Lung microvascular endothelial cell (primary cell): Measurements from ENCODE around the gene ZNF727. TPM values are rescaled to one million over a fixed set of nuclear protein-coding genes. Genes with fewer than 3 reads are reported as not detected.
"Not testable (repeated sequence)": the region's sequence is repeated elsewhere in the genome, so short reads cannot be mapped to it uniquely, and the experiment has no call there.

ENCODE experiments used
- DNase-seq, 2 donors: peaks; one replicate each; pipeline versions ENCODE4 v3.0.0 to v3.0.0-alpha.2; 2010; ENCODE audit warnings: low read depth in 2 of 2
- total RNA-seq: library from RNA; depleted of rRNA; stranded (reverse); fragments of >200 nt; gene quantifications from 2 replicates; pipeline ENCODE4 v1.2.1, GENCODE V29; 2014

Gene ZNF727
- total RNA-seq = under 0.01 and 0.60 TPM in 2 replicates

DNA sequence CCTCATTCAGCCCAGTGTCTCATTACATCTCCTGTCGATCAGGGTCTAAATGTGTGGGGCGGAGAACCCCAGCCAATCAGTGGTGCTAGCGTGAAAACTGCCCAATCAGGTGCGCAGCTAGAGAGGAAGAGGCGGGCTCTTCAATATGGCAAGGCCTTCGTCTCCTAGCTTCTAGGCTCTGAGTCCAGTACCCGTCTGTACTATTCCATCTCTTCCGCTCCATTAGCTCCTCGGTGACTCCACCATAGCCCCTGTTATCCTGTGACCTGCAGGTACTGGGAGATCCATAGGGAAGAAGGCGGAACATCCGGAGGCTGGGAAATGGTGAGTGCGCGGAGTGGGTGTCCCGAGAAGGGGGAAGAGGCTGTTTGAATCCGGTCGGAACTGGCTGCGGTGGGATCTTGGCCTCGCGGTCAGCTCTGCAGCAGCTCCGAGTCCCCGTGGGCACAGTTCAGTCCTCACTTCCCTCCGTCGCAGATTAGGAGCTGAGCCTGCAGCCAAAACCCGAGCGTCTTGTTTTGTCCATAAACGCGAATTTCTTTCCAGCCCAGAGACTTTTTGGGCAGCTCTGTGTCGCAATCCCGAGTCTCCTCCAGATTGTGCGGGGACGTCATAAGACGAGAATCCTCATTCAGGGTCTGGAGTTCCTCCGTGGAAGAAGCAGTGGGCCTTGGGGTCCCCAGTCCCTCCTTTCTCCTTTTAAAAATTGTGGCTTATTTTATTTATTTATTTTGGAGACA, at the start of gene ZNF727:
Gene ZNF727 (plus strand): TSS at position 134 of the 740 bp plus-strand sequence. CDS start 188 bp downstream, at position 322.
- no peak for DNase-seq

DNA sequence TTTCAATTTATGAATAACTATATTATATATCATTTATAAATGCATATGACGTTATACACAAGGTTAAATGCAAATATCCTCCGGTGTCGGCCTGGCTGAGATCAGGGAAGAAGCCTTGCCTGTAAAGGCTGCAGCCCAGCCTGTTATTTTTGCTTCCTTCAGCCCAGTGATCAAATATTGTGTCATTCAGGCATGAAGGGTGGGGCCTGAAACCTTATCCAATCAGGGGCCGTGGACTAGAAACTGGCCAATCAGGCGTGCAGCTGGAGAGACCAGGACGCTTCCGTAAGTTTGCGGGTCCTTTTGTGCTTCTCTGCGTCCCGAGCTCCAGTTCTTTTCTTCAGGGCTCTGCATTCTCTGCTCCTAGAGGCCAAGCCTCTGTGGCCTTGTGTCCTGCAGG, 46.7 kb upstream of the ZNF727 start, which contains the start of gene ZNF722:
Gene ZNF722 (plus strand): TSS at position 301 of the 400 bp plus-strand sequence. CDS start 113 bp downstream, outside the sequence.
- DNase-seq = no peak

DNA sequence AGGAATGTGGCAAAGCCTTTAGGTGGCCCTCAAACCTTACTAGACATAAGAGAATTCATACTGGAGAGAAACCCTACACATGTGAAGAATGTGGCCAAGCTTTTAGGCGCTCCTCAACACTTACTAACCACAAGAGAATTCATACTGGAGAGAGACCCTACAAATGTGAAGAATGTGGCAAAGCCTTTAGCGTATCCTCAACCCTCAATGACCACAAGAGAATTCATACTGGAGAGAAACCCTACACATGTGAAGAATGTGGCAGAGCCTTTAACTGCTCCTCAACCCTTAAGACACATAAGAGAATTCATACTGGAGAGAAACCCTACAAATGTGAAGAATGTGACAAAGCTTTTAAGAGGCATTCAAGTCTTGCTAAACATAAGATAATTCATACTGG, 29.7 kb upstream of the ZNF727 start:
- DNase-seq = not testable (repeated sequence)

DNA sequence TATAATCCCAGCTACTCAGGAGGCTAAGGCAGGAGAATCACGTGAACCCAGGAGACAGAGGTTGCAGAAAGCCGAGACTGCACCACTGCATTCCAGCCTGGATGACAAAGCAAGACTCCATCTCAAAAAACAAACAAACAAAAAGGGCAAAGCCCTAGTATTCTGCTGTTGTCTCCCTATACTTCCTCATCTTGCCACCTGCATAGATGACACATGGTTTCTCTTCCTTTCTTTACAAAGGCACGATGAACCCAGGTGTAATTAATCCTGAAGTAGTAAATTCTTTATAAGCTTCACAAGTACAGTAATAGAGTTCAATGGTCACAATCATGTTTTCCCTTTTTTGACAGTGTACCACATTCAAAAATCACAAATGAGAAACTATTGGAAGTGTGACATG, 9.8 kb upstream of the ZNF727 start:
- no peak for DNase-seq

DNA sequence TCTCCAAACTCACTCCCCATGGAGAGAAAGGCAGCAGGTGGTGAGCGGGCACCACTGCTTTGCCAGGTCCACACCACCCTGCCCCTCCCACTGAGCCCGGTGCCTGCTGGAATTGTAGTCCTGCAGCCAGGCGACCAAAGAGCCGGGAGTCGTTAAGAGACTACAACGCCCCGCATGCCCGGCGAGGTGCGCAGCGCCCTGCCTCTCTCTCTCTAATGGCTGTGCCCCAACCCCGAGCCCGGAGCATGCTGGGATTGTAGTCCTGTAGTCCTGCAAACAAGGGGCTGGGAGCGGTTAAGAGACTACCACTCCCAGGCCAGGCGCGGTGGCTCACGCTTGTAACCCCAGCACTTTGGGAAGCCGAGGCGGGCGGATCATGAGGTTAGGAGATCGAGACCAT, 8.1 kb upstream of the ZNF727 start:
- no peak for DNase-seq

DNA sequence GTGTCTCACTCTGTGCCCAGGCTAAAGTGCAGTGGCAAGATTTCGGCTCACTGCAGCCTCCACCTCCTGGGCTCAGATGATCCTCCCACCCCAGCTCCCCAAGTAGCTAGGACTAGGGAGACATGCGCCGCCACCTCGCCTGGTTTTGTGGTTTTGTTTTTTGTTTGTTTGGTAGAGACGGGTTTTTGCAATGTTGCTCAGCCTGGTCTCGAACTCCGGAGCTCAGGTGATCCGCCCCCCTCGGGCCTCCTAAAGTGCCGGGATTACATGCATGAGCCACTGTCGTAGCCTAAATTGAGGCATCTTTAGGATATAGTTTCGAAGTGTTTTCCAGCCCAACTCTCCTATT, 781 bp downstream of the ZNF727 start:
- no peak for DNase-seq

DNA sequence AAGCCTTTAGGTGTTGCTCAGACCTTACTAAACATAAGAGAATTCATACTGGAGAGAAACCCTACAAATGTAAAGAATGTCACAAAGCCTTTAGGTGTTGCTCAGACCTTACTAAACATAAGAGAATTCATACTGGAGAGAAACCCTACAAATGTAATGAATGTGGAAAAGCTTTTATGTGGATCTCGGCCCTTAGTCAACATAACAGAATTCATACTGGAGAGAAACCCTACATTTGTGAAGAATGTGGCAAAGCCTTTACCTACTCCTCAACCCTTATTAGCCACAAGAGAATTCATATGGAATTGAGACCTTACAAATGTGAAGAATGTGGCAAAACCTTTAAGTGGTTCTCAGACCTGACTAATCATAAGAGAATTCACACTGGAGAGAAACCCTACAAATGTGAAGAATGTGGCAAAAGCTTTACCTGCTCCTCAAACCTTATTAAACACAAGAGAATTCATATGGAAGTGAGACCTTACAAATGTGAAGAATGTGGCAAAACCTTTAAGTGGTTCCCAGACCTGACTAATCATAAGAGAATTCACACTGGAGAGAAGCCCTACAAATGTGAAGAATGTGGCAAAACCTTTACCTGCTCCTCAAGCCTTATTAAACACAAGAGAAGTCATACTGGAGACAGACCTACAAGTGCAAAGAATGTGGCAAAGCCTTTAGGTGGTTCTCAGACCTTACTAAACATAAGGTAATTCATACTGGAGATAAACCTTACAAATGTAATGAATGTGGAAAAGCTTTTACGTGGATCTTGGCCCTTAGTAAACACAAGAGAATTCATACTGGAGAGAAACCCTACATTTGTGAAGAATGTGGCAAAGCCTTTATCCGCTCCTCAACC, 32.8 kb downstream of the ZNF727 start:
- not testable (repeated sequence) for DNase-seq

DNA sequence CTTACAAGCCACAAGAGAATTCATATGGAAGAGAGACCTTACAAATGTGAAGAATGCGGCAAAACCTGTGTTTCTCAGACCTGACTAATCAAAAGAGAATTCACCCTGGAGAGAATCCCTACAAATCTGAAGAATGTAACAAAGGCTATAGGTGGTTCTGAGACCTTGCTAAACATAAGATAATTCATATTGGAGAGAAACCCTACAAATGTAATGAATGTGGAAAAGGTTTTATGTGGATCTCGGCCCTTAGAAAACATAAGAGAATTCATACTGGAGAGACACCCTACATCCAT, 33.4 kb downstream of the ZNF727 start:
- no peak for DNase-seq

DNA sequence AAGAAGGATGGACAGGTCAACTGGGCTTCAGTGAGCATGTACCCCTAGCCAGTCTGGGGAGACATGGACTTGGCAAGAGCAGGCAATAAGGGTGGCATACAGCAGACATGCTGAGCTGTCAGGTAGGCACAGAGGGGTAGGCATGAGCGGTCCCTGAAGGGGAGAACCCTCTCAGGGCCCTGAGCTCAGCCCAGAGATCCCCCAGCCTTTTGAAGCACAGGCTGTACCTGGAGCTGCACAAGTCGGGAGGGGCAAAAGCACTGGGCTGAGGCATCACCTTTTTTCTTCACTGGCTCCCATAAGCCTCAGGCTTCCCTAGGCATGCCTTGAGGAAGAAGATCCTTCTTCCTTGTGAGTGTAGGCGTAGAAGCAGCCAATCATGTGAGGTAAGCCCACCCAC, 42.3 kb downstream of the ZNF727 start:
- no peak for DNase-seq

DNA sequence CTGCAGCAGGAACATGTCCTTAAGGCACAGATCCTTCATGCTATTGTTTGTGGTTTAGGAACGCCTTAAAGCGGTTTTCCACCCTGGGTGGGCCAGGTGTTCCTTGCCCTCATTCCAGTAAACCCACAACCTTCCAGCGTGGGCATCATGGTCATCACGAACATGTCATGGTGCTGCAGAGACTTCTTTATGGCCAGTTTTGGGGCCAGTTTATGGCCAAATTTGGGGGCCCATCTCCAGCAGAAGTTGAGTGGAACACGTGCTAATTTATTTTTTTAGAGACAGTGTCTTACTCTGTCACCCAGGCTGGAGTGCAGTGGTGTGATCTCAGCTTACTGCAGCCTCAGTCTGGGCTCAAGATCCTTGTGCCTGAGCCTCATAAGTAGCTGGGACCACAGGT, 43.6 kb downstream of the ZNF727 start:
- DNase-seq = not testable (repeated sequence)

Other genes with a start within 250 kb of the ZNF727 start
- not detected in 2 replicates for gene ZNF722, start 46.6 kb upstream of the ZNF727 start, total RNA-seq
- not detected in 2 replicates for gene ZNF735, start 161.8 kb downstream of the ZNF727 start, total RNA-seq
- not detected in 2 replicates for gene ZNF679, start 183.0 kb downstream of the ZNF727 start, total RNA-seq